Rectal smooth muscle tissue (tissue), 1 donor: ENCODE measurements around the gene TBX1.

Experiments used
- H3K27ac ChIP-seq: one replicate; pipeline ENCODE4 v1.7.0; 2013; ENCODE audit warnings: low read depth, low read length, inconsistent platforms
- H3K27me3 ChIP-seq: one replicate; pipeline ENCODE4 v1.7.0; 2013; ENCODE audit warnings: low read length; ENCODE audit not compliant: control insufficient read depth, insufficient read depth
- H3K36me3 ChIP-seq: one replicate; pipeline ENCODE4 v1.7.0; 2013; ENCODE audit warnings: low read length; ENCODE audit not compliant: control insufficient read depth, insufficient read depth
- H3K4me1 ChIP-seq: one replicate; pipeline ENCODE4 v1.7.0; 2013; ENCODE audit warnings: low read length; ENCODE audit not compliant: control insufficient read depth, insufficient read depth
- H3K4me3 ChIP-seq: one replicate; pipeline ENCODE4 v1.7.0; 2013; ENCODE audit warnings: low read length
- H3K9ac ChIP-seq: one replicate; pipeline ENCODE4 v1.7.0; 2013; ENCODE audit warnings: low read length

The TBX1 gene

DNA sequence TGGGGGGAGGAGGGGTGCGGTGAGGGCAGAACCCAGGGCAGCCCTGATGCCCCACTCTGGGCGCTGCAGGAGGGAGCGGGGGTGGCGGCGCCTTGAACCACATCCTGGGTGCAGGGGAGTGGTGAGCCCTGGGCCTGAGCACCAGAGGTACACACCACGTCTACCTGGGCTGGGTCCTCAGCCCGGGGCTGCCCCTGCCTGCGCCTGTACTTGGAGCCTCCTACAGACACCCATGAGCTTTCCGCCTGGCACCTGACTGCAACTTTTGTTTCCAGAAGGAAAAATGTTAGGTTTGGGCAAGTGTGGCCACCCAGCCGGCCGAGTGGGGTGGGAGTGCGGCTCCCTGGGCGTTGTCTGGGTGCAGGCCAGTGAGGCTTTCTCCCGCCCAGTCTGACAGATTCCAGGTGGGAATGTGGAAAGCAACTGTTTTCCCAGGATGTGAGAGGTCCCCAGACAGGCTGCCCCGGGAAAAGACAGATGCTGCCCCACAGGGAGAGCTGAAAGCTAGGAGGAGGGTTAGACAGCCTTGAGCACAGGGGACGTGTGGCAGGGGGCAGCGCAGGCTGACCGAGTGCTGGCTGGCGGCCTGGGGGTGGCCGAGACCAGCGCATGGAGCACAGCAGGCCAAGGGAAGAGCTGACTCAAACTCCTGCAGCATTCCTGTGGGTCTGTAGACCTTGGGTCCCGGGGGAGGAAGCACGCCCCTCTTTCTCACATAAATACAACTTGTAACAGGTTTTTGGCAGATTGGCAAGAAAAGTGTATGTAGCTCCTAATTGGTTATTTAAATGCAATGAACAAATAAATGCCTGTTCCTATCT, 50.0 kb downstream of the TBX1 start:
- Histone ChIP-seq H3K27ac (no peak overlapping the region), H3K4me3 (no peak overlapping the region), H3K9ac (no peak overlapping the region), H3K27me3 (no peaks in the 10 kb centered on the region), H3K36me3 (no peaks in the 10 kb centered on the region), H3K4me1 (no peaks in the 10 kb centered on the region)

DNA sequence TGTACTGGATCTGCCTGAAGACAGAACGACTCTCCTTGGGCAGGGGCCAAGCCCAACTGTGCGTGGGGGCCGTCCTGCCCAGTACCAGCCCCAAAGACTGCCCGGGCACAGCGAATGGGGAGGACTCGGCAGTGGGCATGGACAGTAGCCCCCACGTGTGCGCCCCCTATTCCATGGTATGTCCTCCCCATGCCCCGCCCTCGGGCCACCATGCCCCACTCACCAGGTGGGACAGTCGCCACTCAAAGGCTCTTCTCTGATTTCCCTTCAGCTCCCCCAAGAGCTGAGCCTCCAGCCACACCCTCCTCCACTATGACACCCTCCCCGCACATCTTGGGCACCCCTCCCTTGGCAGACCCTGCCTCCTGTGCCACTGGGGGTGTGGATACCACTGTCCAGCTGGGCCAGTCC, 50.6 kb downstream of the TBX1 start:
- no peaks in the 10 kb centered on the region for H3K36me3 ChIP-seq
- H3K27me3 ChIP-seq, result no peaks in the 10 kb centered on the region
- H3K9ac ChIP-seq, result no peak overlapping the region
- H3K4me1 ChIP-seq, result no peaks in the 10 kb centered on the region
- no peak overlapping the region for H3K27ac ChIP-seq
- no peak overlapping the region for H3K4me3 ChIP-seq

DNA sequence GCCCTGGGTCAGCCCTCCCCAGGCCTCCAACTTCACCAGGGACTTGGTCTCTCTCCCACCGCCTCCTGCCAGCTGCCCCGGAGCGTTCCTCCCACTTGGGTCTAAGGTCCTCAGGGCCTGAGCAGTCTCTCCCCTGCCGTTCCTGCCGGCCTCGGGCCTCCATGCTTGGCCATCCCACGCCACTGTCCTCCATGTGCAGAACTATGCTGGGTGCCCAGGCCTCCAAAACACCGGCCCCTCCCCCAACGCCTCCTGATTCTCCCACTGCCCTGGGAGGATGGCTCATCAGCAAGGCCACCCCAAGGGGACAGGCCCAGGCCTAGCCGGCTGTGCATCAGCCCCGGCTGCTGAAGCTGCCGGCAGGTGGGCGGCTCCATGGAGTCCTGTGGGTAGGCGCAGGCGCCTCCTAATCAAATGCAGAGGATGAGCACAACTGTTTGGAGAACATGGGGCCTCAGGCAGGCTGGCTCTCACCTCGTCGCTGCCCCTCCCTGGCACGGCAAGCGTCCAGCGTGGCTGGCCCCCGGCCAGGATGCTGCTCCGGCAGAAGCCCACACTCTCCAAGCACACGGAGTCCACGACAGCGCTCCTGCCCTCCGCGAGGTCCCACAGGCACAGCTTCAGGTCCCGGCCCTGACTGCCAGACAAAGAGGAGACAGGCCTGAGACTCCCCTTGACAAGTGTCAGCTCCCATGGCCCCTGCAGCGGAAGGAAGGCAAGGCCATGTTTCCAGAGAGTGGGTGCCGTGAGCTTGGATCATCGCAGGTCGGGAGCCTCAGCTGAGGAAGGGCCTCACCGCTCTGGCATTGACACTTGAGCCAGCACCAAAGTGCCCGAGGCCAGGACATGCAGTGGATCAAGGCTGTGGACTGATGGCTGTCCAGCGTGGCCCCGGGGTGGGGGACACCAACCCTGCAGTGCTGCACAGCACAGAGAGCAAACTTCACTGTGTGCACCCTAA, 51.5 kb downstream of the TBX1 start:
- Histone ChIP-seq H3K4me1 (no peaks in the 10 kb centered on the region), H3K4me3 (no peak overlapping the region), H3K27me3 (no peaks in the 10 kb centered on the region), H3K36me3 (no peaks in the 10 kb centered on the region), H3K27ac (no peak overlapping the region), H3K9ac (no peak overlapping the region)

DNA sequence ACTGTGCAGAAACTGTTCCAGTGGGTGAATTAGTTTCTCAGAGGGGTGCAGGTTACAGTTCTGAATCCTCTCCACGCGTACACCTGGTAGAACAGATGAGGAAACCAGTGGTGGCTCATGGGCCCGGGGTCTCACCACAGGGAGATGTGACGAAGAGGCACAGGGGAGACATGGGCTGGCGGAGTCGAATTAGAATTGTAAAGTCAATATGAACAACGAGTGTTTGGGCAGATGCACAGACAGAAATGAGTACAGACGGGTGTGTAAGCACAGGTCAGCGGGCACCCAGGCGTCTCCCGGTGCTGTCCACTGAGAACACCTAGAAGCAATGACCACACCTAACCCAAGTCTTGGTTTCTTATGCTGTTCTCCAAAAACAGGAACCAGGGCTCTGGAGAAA, 52.3 kb downstream of the TBX1 start:
- no peaks in the 10 kb centered on the region for H3K36me3 ChIP-seq
- no peak overlapping the region for H3K4me3 ChIP-seq
- no peak overlapping the region for H3K9ac ChIP-seq

DNA sequence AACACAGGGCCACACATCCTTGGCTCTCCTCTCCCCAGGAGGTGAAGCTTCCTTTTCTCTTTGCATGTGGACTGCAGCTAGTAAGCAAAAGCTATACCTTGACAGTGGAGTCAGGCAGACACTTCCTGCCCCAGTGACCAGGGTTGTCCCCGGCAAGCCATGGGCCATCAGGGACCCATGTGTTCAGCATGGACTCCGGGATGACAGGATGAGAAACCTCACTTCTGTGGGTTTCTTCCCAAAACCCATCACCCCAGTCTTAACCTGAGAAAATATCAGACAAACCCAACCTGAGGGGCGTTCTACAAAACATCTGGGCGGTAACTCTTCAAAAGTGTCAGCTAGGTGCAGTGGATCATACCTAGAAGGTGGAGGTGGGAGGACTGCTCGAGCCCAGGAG, 53.9 kb downstream of the TBX1 start:
- H3K27me3 ChIP-seq, result no peaks in the 10 kb centered on the region
- no peak overlapping the region for H3K4me3 ChIP-seq
- H3K4me1 ChIP-seq, result no peaks in the 10 kb centered on the region
- H3K9ac ChIP-seq, result no peak overlapping the region
- H3K27ac ChIP-seq, result no peak overlapping the region
- no peaks in the 10 kb centered on the region for H3K36me3 ChIP-seq

More for the DNA sequence above, 52.3 kb downstream of the TBX1 start:
- Histone ChIP-seq H3K27me3 (no peaks in the 10 kb centered on the region), H3K4me1 (no peaks in the 10 kb centered on the region), H3K27ac (no peak overlapping the region)

DNA sequence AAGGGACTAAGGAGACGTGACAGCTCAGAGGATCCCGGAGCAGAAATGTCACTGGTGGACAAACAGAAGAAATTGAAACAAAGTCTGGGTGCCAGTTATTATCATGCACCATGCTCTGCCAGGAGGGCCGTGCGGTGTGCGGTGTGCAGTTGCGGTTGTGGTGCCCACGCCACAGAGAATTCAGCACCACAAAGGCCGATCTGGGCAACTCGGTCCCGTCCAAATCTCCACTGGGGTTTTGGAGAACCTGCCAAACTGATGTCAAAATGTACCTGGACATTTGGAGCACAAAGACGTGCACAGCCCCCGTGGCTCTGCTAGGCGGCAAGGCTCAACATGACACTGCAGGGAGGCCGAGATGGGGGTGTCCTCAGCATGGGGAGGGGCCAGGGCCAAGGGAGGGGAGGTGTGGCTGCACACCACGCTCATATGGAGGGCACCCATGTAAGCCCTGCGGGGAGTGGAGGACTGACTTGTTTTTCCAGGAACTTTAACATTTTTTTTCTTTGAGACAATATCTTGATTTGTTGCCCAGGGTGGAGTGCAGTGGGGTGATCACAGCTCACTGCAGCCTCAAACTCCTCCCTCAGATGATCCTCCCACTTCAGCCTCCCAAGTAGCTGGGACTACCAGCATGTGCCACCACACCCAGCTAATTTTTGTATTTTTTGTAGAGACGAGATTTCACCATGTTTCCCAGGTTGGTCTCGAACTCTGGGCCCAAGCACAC, 54.7 kb downstream of the TBX1 start:
- H3K9ac ChIP-seq, result no peak overlapping the region
- H3K4me3 ChIP-seq, result no peak overlapping the region
- no peaks in the 10 kb centered on the region for H3K27me3 ChIP-seq
- H3K4me1 ChIP-seq, result no peaks in the 10 kb centered on the region
- H3K27ac ChIP-seq, result no peak overlapping the region
- no peaks in the 10 kb centered on the region for H3K36me3 ChIP-seq

DNA sequence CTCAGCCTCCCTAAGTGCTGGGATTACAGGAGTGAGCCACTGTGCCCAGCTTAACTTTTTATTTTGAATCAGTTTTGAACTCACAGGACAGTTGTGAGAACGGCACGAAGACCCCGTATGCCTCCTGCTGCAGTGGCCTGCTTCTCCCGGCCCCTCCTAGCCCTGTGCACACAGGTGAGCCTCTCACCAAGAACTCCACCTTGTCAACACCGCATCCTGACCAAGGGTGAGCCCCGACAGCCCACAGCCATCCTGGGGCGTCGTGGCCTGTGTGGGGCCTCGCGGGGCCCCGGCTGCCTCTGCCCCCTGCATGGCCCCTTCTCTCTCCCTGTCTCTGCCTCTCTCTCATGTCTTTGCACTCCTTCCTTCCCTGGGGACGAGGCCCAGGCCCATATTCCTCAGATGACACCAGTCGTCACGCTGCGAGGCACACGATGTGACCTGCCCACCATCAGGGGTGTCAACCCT, 55.3 kb downstream of the TBX1 start:
- Histone ChIP-seq H3K27ac (no peak overlapping the region), H3K4me1 (no peaks in the 10 kb centered on the region), H3K36me3 (no peaks in the 10 kb centered on the region), H3K9ac (no peak overlapping the region), H3K27me3 (no peaks in the 10 kb centered on the region), H3K4me3 (no peak overlapping the region)

DNA sequence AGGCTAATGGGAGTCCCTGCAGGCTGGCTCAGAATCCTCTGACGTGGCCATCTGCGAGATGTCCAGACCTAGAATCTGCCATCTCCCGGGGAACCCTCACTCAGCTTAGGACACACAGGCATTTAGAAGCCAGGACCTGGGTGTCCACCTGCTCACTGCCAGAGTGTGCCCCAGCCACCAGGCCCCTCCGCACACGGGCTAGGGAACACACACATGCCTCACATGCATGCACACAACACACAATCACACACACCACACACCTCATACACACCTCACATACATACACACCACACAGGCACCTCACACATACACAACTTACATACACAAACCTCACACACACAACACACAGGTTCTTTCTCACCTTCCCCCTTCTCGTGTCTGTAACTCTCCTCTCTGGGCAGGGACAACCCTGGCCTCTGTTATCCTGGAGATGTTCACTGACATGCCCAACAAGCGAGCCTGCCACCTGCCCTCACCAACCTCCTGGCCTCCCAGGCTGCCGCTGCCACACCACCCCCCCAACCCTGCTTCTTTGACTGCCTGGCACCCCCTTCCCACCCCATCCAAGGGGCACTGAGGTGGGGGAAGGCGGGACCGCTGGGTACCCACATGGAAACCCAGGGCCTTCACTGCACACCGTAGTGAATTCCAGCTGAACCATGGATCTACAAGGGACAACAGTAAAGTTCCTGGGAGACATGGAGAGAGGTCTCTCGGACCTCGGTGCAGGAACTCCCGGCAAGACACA, 56.0 kb downstream of the TBX1 start:
- Histone ChIP-seq H3K4me3 (no peak overlapping the region), H3K36me3 (no peaks in the 10 kb centered on the region), H3K27me3 (no peaks in the 10 kb centered on the region), H3K9ac (no peak overlapping the region), H3K27ac (no peak overlapping the region), H3K4me1 (no peaks in the 10 kb centered on the region)
